IMR-90 (cell line): Measurements from ENCODE around the gene PLAAT3.

Source experiments
- BHLHE40 ChIP-seq: fragments of 150-350 bp; IDR thresholded peaks from 2 replicates; pipeline ENCODE4 v1.6.1; 2016; ENCODE audit warnings: mild to moderate bottlenecking, low read depth, low read length
- MXI1 ChIP-seq: IDR thresholded peaks from 2 replicates; pipeline ENCODE4 v1.6.1; 2012; ENCODE audit warnings: low read depth, mild to moderate bottlenecking, low read length, moderate library complexity, borderline replicate concordance
- POLR2A ChIP-seq: IDR thresholded peaks from 2 replicates; pipeline ENCODE4 v1.6.1; 2012; ENCODE audit warnings: mild to moderate bottlenecking, low read depth, low read length
- RAD21 ChIP-seq: IDR thresholded peaks from 2 replicates; pipeline ENCODE4 v1.6.1; 2012; ENCODE audit warnings: low read length, improper control_type of control experiment
- TF ChIP-seq, protein P1 (sequence below): conservative IDR thresholded peaks from 2 replicates; pipeline ENCODE4 v1.5.1; 2012; ENCODE audit warnings: mild to moderate bottlenecking, low read depth, low read length, improper control_type of control experiment
- TF ChIP-seq, protein P2 (sequence below): fragments of 150-350 bp; IDR thresholded peaks from 2 replicates; pipeline ENCODE4 v1.6.1; 2017; ENCODE audit warnings: mild to moderate bottlenecking, antibody characterized with exemption, low read length, low read depth

DNA sequence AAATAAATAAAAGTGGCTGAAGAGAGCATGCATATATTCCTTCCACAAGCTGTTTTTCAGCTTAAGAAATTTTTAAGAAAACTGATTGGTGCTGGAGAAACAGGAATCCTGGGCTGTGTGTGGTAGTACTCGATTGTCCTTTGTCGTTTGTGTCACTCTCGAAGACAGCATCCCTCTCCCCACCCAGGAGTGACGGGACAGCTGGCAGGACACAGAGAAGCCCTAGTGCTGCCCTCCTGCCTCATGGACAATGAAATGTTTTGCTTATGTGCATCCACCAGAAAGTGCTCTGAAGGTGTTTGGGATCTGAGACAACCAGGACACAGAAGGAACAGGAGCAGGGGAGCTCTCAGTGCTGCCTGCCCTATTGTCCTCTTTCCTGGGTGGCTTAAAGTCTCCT lies 64.8 kb downstream of the PLAAT3 start:
- TF ChIP-seq, protein P1, sequence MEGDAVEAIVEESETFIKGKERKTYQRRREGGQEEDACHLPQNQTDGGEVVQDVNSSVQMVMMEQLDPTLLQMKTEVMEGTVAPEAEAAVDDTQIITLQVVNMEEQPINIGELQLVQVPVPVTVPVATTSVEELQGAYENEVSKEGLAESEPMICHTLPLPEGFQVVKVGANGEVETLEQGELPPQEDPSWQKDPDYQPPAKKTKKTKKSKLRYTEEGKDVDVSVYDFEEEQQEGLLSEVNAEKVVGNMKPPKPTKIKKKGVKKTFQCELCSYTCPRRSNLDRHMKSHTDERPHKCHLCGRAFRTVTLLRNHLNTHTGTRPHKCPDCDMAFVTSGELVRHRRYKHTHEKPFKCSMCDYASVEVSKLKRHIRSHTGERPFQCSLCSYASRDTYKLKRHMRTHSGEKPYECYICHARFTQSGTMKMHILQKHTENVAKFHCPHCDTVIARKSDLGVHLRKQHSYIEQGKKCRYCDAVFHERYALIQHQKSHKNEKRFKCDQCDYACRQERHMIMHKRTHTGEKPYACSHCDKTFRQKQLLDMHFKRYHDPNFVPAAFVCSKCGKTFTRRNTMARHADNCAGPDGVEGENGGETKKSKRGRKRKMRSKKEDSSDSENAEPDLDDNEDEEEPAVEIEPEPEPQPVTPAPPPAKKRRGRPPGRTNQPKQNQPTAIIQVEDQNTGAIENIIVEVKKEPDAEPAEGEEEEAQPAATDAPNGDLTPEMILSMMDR, result no peak
- TF ChIP-seq POLR2A (no peak), RAD21 (no peak), MXI1 (no peak), BHLHE40 (no peak)
- TF ChIP-seq, protein P2, sequence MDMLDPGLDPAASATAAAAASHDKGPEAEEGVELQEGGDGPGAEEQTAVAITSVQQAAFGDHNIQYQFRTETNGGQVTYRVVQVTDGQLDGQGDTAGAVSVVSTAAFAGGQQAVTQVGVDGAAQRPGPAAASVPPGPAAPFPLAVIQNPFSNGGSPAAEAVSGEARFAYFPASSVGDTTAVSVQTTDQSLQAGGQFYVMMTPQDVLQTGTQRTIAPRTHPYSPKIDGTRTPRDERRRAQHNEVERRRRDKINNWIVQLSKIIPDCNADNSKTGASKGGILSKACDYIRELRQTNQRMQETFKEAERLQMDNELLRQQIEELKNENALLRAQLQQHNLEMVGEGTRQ, result no peak
